Stimulated activated memory B cell treated with anti-CD40 and anti-IgM and Interleukin-4, amounts not matched to agents 10 μg/mL and 1 μg/mL and 100 μg/mL, for 72 hours (primary cell): ENCODE measurements around the gene CCL14.
"Not testable (repeated sequence)": the region's sequence is repeated elsewhere in the genome, so short reads cannot be mapped to it uniquely, and the experiment has no call there.

Experiments
- ATAC-seq: fragments of 150-1000 bp; cut with Tn5 transposase; 2 replicates; pipeline ENCODE4 v1.10.0; 2021
- H3K27ac Mint-ChIP-seq: one replicate; pipeline ENCODE4 v1.8.0; 2022; ENCODE audit warnings: mild to moderate bottlenecking, mixed read lengths
- H3K27me3 Mint-ChIP-seq: one replicate; pipeline ENCODE4 v1.8.0; 2022; ENCODE audit warnings: mixed read lengths
- H3K36me3 Mint-ChIP-seq: one replicate; pipeline ENCODE4 v1.8.0; 2022; ENCODE audit warnings: mixed read lengths
- H3K4me1 Mint-ChIP-seq: one replicate; pipeline ENCODE4 v1.8.0; 2022; ENCODE audit warnings: mixed read lengths
- H3K4me3 Mint-ChIP-seq: one replicate; pipeline ENCODE4 v1.8.0; 2022; ENCODE audit warnings: mild to moderate bottlenecking, moderate library complexity, mixed read lengths
- H3K9me3 Mint-ChIP-seq: one replicate; pipeline ENCODE4 v1.8.0; 2022; ENCODE audit warnings: mixed read lengths

Gene CCL14

DNA sequence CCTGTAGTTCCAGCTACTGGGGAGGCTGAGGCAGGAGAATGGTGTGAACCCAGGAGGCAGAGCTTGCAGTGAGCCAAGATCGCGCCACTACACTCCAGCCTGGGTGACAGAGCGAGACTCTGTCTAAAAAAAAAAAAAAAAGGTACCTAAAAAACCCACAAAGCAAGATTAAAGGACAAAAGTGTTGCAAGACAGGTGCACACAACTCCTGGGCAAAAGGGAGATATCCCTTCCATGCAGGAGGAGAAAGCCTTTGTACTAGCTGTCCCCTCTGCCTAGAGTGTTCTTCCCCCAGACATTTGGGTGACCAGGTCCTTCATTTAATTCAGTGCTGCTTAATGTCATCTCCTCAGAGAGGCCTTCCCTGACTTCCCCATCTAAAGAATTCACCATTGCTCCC lies 48.0 kb downstream of the CCL14 start:
- H3K4me1 Mint-ChIP-seq, H3K27me3 Mint-ChIP-seq, H3K9me3 Mint-ChIP-seq, H3K36me3 Mint-ChIP-seq, ATAC-seq, H3K27ac Mint-ChIP-seq, H3K4me3 Mint-ChIP-seq: not testable (repeated sequence)

GRCh38 chr17:35936063-35936462 lies 50.5 kb downstream of the CCL14 start:
- H3K36me3 Mint-ChIP-seq: no peaks in the 10 kb centered on the region
- H3K27ac Mint-ChIP-seq: no peak overlapping the region
- no peaks in the 10 kb centered on the region for H3K4me1 Mint-ChIP-seq
- no peaks in the 10 kb centered on the region for H3K9me3 Mint-ChIP-seq
- H3K27me3 Mint-ChIP-seq: no peaks in the 10 kb centered on the region
- no peak overlapping the region for H3K4me3 Mint-ChIP-seq
- no peak for ATAC-seq

GRCh38 chr17:35934760-35935159 lies 51.8 kb downstream of the CCL14 start:
- no peak for ATAC-seq

More at GRCh38 chr17:35934760-35935159, 51.8 kb downstream of the CCL14 start:
- Mint-ChIP-seq H3K27ac (no peak overlapping the region), H3K4me1 (peaks cover 12% of the 10 kb centered on the region), H3K36me3 (no peaks in the 10 kb centered on the region), H3K9me3 (no peaks in the 10 kb centered on the region), H3K27me3 (peaks cover 9% of the 10 kb centered on the region), H3K4me3 (no peak overlapping the region)
